COR-L47 (cell line): ENCODE data around the gene CCDC85C.
A peak's percentile ranks its signal among the peaks of the same experiment; 100 is the strongest.

Experiments used
- DNase-seq: peaks from one replicate; lab custom pipeline; 2025; lab: John Stamatoyannopoulos, UW

Gene CCDC85C

GRCh38 chr14:99589651-99590530, 14.1 kb downstream of the CCDC85C start:
- DNase-seq, result no peak

- no peak for DNase-seq
Measured at GRCh38 chr14:99589031-99589441, 15.0 kb downstream of the CCDC85C start.

- DNase-seq, result no peak
Measured at GRCh38 chr14:99587460-99588278, 16.3 kb downstream of the CCDC85C start.

- DNase-seq, result no peak
Measured at GRCh38 chr14:99586761-99587459, 17.1 kb downstream of the CCDC85C start.

GRCh38 chr14:99586054-99586760, 17.8 kb downstream of the CCDC85C start:
- DNase-seq, result no peak

GRCh38 chr14:99584823-99585222, 19.2 kb downstream of the CCDC85C start:
- DNase-seq, result no peak

GRCh38 chr14:99581938-99582337, 22.1 kb downstream of the CCDC85C start:
- DNase-seq, result no peak

- no peak for DNase-seq
Measured at GRCh38 chr14:99581374-99581773, 22.6 kb downstream of the CCDC85C start.

GRCh38 chr14:99579903-99580571, 24.0 kb downstream of the CCDC85C start:
- no peak for DNase-seq

GRCh38 chr14:99579120-99579836, 24.7 kb downstream of the CCDC85C start:
- DNase-seq, result no peak

- no peak for DNase-seq
Measured at GRCh38 chr14:99578541-99579101, 25.4 kb downstream of the CCDC85C start.

- DNase-seq, result no peak
Measured at GRCh38 chr14:99576761-99577705, 27.0 kb downstream of the CCDC85C start.

- DNase-seq, result no peak
Measured at GRCh38 chr14:99576304-99576703, 27.7 kb downstream of the CCDC85C start.

- peak; percentile 71 for DNase-seq
Measured at GRCh38 chr14:99575043-99576023, 28.7 kb downstream of the CCDC85C start.

GRCh38 chr14:99574099-99574880, 29.7 kb downstream of the CCDC85C start:
- peak; percentile 35 for DNase-seq

GRCh38 chr14:99573436-99574098, 30.4 kb downstream of the CCDC85C start:
- no peak for DNase-seq

- peak; percentile 69 for DNase-seq
Measured at GRCh38 chr14:99573000-99573330, 31.0 kb downstream of the CCDC85C start.
